CD8-positive, alpha-beta memory T cell (primary cell): ENCODE data around the gene CCNF. TPM values are rescaled to one million over a fixed set of nuclear protein-coding genes. Genes with fewer than 3 reads are reported as not detected.
A peak's percentile ranks its signal among the peaks of the same experiment; 100 is the strongest.

Source experiments
- CTCF ChIA-PET: fragments of 350-600 bp; sonication (Branson Sonifier 250); formaldehyde crosslinking; loops from one replicate; lab custom pipeline; 2021; ENCODE audit warnings: antibody characterized with exemption; lab: Charles Lee
- POLR2A ChIA-PET: fragments of 350-600 bp; sonication (Branson Sonifier 250); formaldehyde crosslinking; loops from one replicate; lab custom pipeline; 2021; ENCODE audit warnings: antibody characterized with exemption; lab: Charles Lee
- DNase-seq, 5 donors: peaks; one replicate each; pipeline versions ENCODE4 v3.0.0 to v3.0.0-alpha.2; 2020 to 2022; ENCODE audit warnings: mixed read lengths in 1 of 5
- H3K27ac ChIP-seq: one replicate; pipeline ENCODE4 v1.7.0; 2013; ENCODE audit warnings: low read depth, mild to moderate bottlenecking, low read length, moderate library complexity
- H3K27me3 ChIP-seq: 2 replicates; pipeline ENCODE4 v1.7.0; 2013; ENCODE audit warnings: low read length, mild to moderate bottlenecking; ENCODE audit not compliant: insufficient read depth, poor library complexity, severe bottlenecking
- H3K36me3 ChIP-seq: 2 replicates; pipeline ENCODE4 v1.7.0; 2013; ENCODE audit warnings: mild to moderate bottlenecking, low read length, moderate library complexity; ENCODE audit not compliant: insufficient read depth
- H3K4me1 ChIP-seq: 2 replicates; pipeline ENCODE4 v1.7.0; 2013; ENCODE audit warnings: mild to moderate bottlenecking, low read length, moderate library complexity; ENCODE audit not compliant: insufficient read depth
- H3K4me3 ChIP-seq: 2 replicates; pipeline ENCODE4 v1.7.0; 2013; ENCODE audit warnings: mild to moderate bottlenecking, low read length
- H3K9me3 ChIP-seq: 2 replicates; pipeline ENCODE4 v1.7.0; 2013; ENCODE audit warnings: mild to moderate bottlenecking, low read length
- H3K27ac Mint-ChIP-seq, 8 donors: one replicate each; pipeline ENCODE4 v1.8.0; 2020 to 2021; ENCODE audit warnings: mixed read lengths in 8 of 8, mild to moderate bottlenecking in 6 of 8, inconsistent platforms in 3 of 8, moderate library complexity in 3 of 8
- H3K27me3 Mint-ChIP-seq, 2 donors: one replicate each; pipeline ENCODE4 v1.8.0; 2020 to 2021; ENCODE audit warnings: mixed read lengths in 2 of 2, mild to moderate bottlenecking in 1 of 2, moderate library complexity in 1 of 2
- H3K36me3 Mint-ChIP-seq, 3 donors: one replicate each; pipeline ENCODE4 v1.8.0; 2020 to 2021; ENCODE audit warnings: mixed read lengths in 3 of 3, inconsistent platforms in 1 of 3, mild to moderate bottlenecking in 1 of 3
- H3K4me1 Mint-ChIP-seq, 3 donors: one replicate each; pipeline ENCODE4 v1.8.0; 2020 to 2021; ENCODE audit warnings: mixed read lengths in 3 of 3, inconsistent platforms in 1 of 3, mild to moderate bottlenecking in 1 of 3
- H3K4me3 Mint-ChIP-seq, 7 donors: one replicate each; pipeline ENCODE4 v1.8.0; 2020 to 2021; ENCODE audit warnings: mixed read lengths in 7 of 7, mild to moderate bottlenecking in 6 of 7, moderate library complexity in 4 of 7, inconsistent platforms in 2 of 7
- H3K9me3 Mint-ChIP-seq, 5 donors: one replicate each; pipeline ENCODE4 v1.8.0; 2020 to 2022; ENCODE audit warnings: mixed read lengths in 5 of 5, mild to moderate bottlenecking in 3 of 5, moderate library complexity in 2 of 5, inconsistent platforms in 1 of 5
- polyA plus RNA-seq: library from polyadenylated mRNA; unstranded; fragments of 300-500 nt; fragmentation: Illumina TruSeq; gene quantifications from one replicate; pipeline ENCODE4 v1.2.3, GENCODE V29; 2021
- total RNA-seq, 2 experiments: library from RNA; stranded (reverse); gene quantifications; one replicate each; pipeline ENCODE4 v1.2.3, GENCODE V29; 2021

Gene CCNF
- total and polyA plus RNA-seq, 3 experiments from 2014 or later = 2.6 to 30.8 (median 30.5) TPM

- no peaks in the 10 kb centered on the region for H3K9me3 ChIP-seq
- no peaks in the 10 kb centered on the region for H3K27me3 ChIP-seq
Observed at GRCh38 chr16:2424061-2425007, 4.9 kb upstream of the CCNF start.

GRCh38 chr16:2425008-2425518 lies 4.2 kb upstream of the CCNF start:
- no peaks in the 10 kb centered on the region for H3K36me3 ChIP-seq
- CTCF ChIA-PET = no interaction called here
- Mint-ChIP-seq H3K27ac (peak overlapping the region in 1 of 8 donors; percentile 86), H3K4me1 (peaks cover 14 to 26% (median 24%) of the 10 kb centered on the region in 3 donors), H3K9me3 (no peaks in the 10 kb centered on the region), H3K4me3 (peak overlapping the region in 1 of 7 donors; percentile 40), H3K36me3 (peaks cover 0 to 2% (median 0%) of the 10 kb centered on the region in 3 donors), H3K27me3 (no peaks in the 10 kb centered on the region)
- no peak overlapping the region for H3K4me3 ChIP-seq
- no peak for DNase-seq
- no peaks in the 10 kb centered on the region for H3K27me3 ChIP-seq
- no peaks in the 10 kb centered on the region for H3K9me3 ChIP-seq
- POLR2A ChIA-PET = no interaction called here
- peaks cover 9% of the 10 kb centered on the region for H3K4me1 ChIP-seq
- H3K27ac ChIP-seq = no peak overlapping the region

More at GRCh38 chr16:2424061-2425007, 4.9 kb upstream of the CCNF start:
- POLR2A ChIA-PET = no interaction called here
- Histone ChIP-seq H3K36me3 (no peaks in the 10 kb centered on the region), H3K4me3 (no peak overlapping the region), H3K4me1 (peaks cover 5% of the 10 kb centered on the region), H3K27ac (no peak overlapping the region)
- CTCF ChIA-PET = interaction anchor here (0.9 to 1.7 kb wide), 3 partner anchors 19 to 64 kb away, joined by 3 to 4 read pairs (median 4); no protein-coding TSS in a partner anchor
- Mint-ChIP-seq H3K4me3 (no peak overlapping the region), H3K27me3 (no peaks in the 10 kb centered on the region), H3K27ac (no peak overlapping the region), H3K36me3 (no peaks in the 10 kb centered on the region), H3K9me3 (no peaks in the 10 kb centered on the region), H3K4me1 (peaks cover 11 to 22% (median 21%) of the 10 kb centered on the region in 3 donors)
- no peak for DNase-seq

GRCh38 chr16:2425825-2426430 lies 3.3 kb upstream of the CCNF start:
- Mint-ChIP-seq H3K27me3 (no peaks in the 10 kb centered on the region), H3K9me3 (no peaks in the 10 kb centered on the region), H3K36me3 (peaks cover 0 to 3% (median 0%) of the 10 kb centered on the region in 3 donors), H3K4me3 (peak overlapping the region in 4 of 7 donors; percentile 12 to 83 (median 48)), H3K27ac (no peak overlapping the region), H3K4me1 (peaks cover 19 to 34% (median 33%) of the 10 kb centered on the region in 3 donors)
- Histone ChIP-seq H3K4me1 (peaks cover 16% of the 10 kb centered on the region), H3K36me3 (no peaks in the 10 kb centered on the region), H3K27ac (no peak overlapping the region), H3K4me3 (no peak overlapping the region), H3K9me3 (no peaks in the 10 kb centered on the region), H3K27me3 (no peaks in the 10 kb centered on the region)
- CTCF ChIA-PET = no interaction called here
- POLR2A ChIA-PET = no interaction called here
- DNase-seq = no peak

GRCh38 chr16:2426941-2427361 lies 2.3 kb upstream of the CCNF start:
- CTCF ChIA-PET = interaction anchor here (0.8 kb wide), 1 partner anchor 8 kb away, joined by 4 read pairs; no protein-coding TSS in a partner anchor
- POLR2A ChIA-PET = no interaction called here

DNA sequence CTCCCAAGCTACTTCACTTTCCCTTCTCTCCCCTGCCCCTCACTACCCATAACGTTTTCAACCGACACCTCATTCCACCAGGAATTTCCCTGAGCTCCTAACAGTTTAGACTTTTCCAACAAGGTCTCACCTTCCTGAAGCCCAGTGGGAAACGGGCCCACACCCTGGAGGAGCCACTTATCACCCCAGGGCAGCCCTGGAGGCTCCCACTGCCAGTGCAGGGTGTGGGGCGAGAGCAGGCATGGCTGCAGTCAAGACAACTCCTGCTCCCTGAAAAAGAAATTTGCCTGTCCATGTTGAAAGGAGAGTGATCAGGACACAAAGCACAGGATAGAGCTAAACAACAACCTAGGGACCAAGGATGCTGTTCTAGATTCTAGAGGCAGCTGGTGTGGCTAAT lies 1.7 kb upstream of the CCNF start:
- peak overlapping the region; percentile 84 to 93 (median 88) for H3K4me3 Mint-ChIP-seq
- H3K36me3 Mint-ChIP-seq = peaks cover 0 to 6% (median 0%) of the 10 kb centered on the region in 3 donors
- no peaks in the 10 kb centered on the region for H3K27me3 Mint-ChIP-seq
- H3K27ac Mint-ChIP-seq = peak overlapping the region in 3 of 8 donors; percentile 23 to 69 (median 68)
- POLR2A ChIA-PET = no interaction called here
- DNase-seq = no peak
- Histone ChIP-seq H3K4me3 (no peak overlapping the region), H3K9me3 (no peaks in the 10 kb centered on the region), H3K4me1 (peaks cover 16% of the 10 kb centered on the region), H3K27ac (no peak overlapping the region), H3K27me3 (no peaks in the 10 kb centered on the region), H3K36me3 (no peaks in the 10 kb centered on the region)
- CTCF ChIA-PET = interaction anchor here (0.8 to 1.3 kb wide), 2 partner anchors 9 to 10 kb away, joined by 3 to 4 read pairs; no protein-coding TSS in a partner anchor
- peaks cover 16 to 32% (median 28%) of the 10 kb centered on the region in 3 donors for H3K4me1 Mint-ChIP-seq
- H3K9me3 Mint-ChIP-seq = no peaks in the 10 kb centered on the region

More at GRCh38 chr16:2426941-2427361, 2.3 kb upstream of the CCNF start:
- Histone ChIP-seq H3K4me1 (peaks cover 16% of the 10 kb centered on the region), H3K4me3 (no peak overlapping the region), H3K27ac (no peak overlapping the region), H3K36me3 (no peaks in the 10 kb centered on the region), H3K9me3 (no peaks in the 10 kb centered on the region), H3K27me3 (no peaks in the 10 kb centered on the region)
- Mint-ChIP-seq H3K4me1 (peaks cover 19 to 37% (median 33%) of the 10 kb centered on the region in 3 donors), H3K9me3 (no peaks in the 10 kb centered on the region), H3K27me3 (no peaks in the 10 kb centered on the region), H3K4me3 (peak overlapping the region in 4 of 7 donors; percentile 26 to 93 (median 42)), H3K36me3 (peaks cover 0 to 3% (median 0%) of the 10 kb centered on the region in 3 donors), H3K27ac (no peak overlapping the region)
- DNase-seq = no peak

- Mint-ChIP-seq H3K27me3 (no peaks in the 10 kb centered on the region), H3K4me3 (peak overlapping the region; percentile 84 to 93 (median 88)), H3K36me3 (peaks cover 0 to 10% (median 0%) of the 10 kb centered on the region in 3 donors), H3K9me3 (no peaks in the 10 kb centered on the region), H3K4me1 (peaks cover 12 to 27% (median 23%) of the 10 kb centered on the region in 3 donors), H3K27ac (peak overlapping the region in 5 of 8 donors; percentile 61 to 85 (median 71))
- peak in 1 of 5 donors; percentile 8 for DNase-seq
- Histone ChIP-seq H3K36me3 (no peaks in the 10 kb centered on the region), H3K4me3 (peak overlapping the region; percentile 75), H3K9me3 (no peaks in the 10 kb centered on the region), H3K27ac (peak overlapping the region; percentile 47), H3K27me3 (no peaks in the 10 kb centered on the region), H3K4me1 (peaks cover 12% of the 10 kb centered on the region)
- CTCF ChIA-PET = interaction anchor here (0.7 to 1.3 kb wide), 2 partner anchors 11 to 12 kb away, joined by 3 read pairs; no protein-coding TSS in a partner anchor
- POLR2A ChIA-PET = interaction anchor here (0.8 kb wide), 1 partner anchor 10 kb away, joined by 3 read pairs; no protein-coding TSS in a partner anchor
Observed at GRCh38 chr16:2428051-2428783, 1.0 kb upstream of the CCNF start.

- DNase-seq = no peak
- peak overlapping the region; percentile 47 for H3K27ac ChIP-seq
- peak overlapping the region; percentile 75 for H3K4me3 ChIP-seq
- H3K27me3 Mint-ChIP-seq = no peaks in the 10 kb centered on the region
- no peaks in the 10 kb centered on the region for H3K9me3 ChIP-seq
- POLR2A ChIA-PET = interaction anchor here (0.8 kb wide), 1 partner anchor 10 kb away, joined by 3 read pairs; no protein-coding TSS in a partner anchor
- H3K27ac Mint-ChIP-seq = peak overlapping the region in 2 of 8 donors; percentile 61 to 85
- no peaks in the 10 kb centered on the region for H3K36me3 ChIP-seq
- H3K9me3 Mint-ChIP-seq = no peaks in the 10 kb centered on the region
- H3K4me1 Mint-ChIP-seq = peaks cover 10 to 24% (median 20%) of the 10 kb centered on the region in 3 donors
- no peaks in the 10 kb centered on the region for H3K27me3 ChIP-seq
- CTCF ChIA-PET = interaction anchor here (0.7 to 1.3 kb wide), 2 partner anchors 11 to 12 kb away, joined by 3 read pairs; no protein-coding TSS in a partner anchor
- H3K36me3 Mint-ChIP-seq = peaks cover 0 to 12% (median under 1%) of the 10 kb centered on the region in 3 donors
- peak overlapping the region; percentile 84 to 93 (median 88) for H3K4me3 Mint-ChIP-seq
- peaks cover 11% of the 10 kb centered on the region for H3K4me1 ChIP-seq
Observed at GRCh38 chr16:2428784-2429033, 538 bp upstream of the CCNF start.
